HG03159 (cell line): ENCODE data around the gene ITIH2.

ENCODE experiments used
- ATAC-seq: cut with Tn5 transposase; IDR thresholded peaks from one replicate; pipeline ENCODE4 v1.9.1; 2021; ENCODE audit warnings: mild to moderate bottlenecking, moderate library complexity; ENCODE audit not compliant: unreplicated experiment

ITIH2 gene

GRCh38 chr10:7792541-7792940 is 89.4 kb downstream of the ITIH2 start:
- ATAC-seq, result no peak

GRCh38 chr10:7794251-7795026 is 91.3 kb downstream of the ITIH2 start:
- ATAC-seq, result no peak

- no peak for ATAC-seq
Measured at GRCh38 chr10:7795605-7796004, 92.5 kb downstream of the ITIH2 start.

GRCh38 chr10:7797582-7797981 is 94.5 kb downstream of the ITIH2 start:
- ATAC-seq, result no peak
